Astrocyte (in vitro differentiated cells and primary cell): ENCODE measurements around the gene ENTR1.

Experiments
- CTCF ChIP-seq: IDR thresholded peaks from 2 replicates; pipeline ENCODE4 v1.5.1; 2011; ENCODE audit warnings: low read depth, mild to moderate bottlenecking, inconsistent platforms, low read length, moderate library complexity; ENCODE audit not compliant: insufficient read depth
- EZH2 ChIP-seq: IDR thresholded peaks from 2 replicates; pipeline ENCODE4 v1.6.1; 2012; ENCODE audit warnings: mild to moderate bottlenecking, low read length, inconsistent platforms; ENCODE audit not compliant: insufficient read depth

- TF ChIP-seq CTCF, result no peak
- TF ChIP-seq EZH2, result no peak
These were observed 6.5 kb upstream of the ENTR1 start for GRCh38 chr9:136416914-136417313.
